CD4-positive, alpha-beta T cell treated with Interleukin-12 subunit alpha and Interleukin-12 subunit beta, for 1 hour (primary cell): ENCODE data around the gene LLGL2.
A peak's percentile ranks its signal among the peaks of the same experiment; 100 is the strongest.
"Not testable (repeated sequence)": the region's sequence is repeated elsewhere in the genome, so short reads cannot be mapped to it uniquely, and the experiment has no call there.

Experiments used
- DNase-seq: peaks from one replicate; pipeline ENCODE4 v3.0.0-alpha.2; 2020

LLGL2 gene, protein sequence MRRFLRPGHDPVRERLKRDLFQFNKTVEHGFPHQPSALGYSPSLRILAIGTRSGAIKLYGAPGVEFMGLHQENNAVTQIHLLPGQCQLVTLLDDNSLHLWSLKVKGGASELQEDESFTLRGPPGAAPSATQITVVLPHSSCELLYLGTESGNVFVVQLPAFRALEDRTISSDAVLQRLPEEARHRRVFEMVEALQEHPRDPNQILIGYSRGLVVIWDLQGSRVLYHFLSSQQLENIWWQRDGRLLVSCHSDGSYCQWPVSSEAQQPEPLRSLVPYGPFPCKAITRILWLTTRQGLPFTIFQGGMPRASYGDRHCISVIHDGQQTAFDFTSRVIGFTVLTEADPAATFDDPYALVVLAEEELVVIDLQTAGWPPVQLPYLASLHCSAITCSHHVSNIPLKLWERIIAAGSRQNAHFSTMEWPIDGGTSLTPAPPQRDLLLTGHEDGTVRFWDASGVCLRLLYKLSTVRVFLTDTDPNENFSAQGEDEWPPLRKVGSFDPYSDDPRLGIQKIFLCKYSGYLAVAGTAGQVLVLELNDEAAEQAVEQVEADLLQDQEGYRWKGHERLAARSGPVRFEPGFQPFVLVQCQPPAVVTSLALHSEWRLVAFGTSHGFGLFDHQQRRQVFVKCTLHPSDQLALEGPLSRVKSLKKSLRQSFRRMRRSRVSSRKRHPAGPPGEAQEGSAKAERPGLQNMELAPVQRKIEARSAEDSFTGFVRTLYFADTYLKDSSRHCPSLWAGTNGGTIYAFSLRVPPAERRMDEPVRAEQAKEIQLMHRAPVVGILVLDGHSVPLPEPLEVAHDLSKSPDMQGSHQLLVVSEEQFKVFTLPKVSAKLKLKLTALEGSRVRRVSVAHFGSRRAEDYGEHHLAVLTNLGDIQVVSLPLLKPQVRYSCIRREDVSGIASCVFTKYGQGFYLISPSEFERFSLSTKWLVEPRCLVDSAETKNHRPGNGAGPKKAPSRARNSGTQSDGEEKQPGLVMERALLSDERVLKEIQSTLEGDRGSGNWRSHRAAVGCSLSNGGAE

DNA sequence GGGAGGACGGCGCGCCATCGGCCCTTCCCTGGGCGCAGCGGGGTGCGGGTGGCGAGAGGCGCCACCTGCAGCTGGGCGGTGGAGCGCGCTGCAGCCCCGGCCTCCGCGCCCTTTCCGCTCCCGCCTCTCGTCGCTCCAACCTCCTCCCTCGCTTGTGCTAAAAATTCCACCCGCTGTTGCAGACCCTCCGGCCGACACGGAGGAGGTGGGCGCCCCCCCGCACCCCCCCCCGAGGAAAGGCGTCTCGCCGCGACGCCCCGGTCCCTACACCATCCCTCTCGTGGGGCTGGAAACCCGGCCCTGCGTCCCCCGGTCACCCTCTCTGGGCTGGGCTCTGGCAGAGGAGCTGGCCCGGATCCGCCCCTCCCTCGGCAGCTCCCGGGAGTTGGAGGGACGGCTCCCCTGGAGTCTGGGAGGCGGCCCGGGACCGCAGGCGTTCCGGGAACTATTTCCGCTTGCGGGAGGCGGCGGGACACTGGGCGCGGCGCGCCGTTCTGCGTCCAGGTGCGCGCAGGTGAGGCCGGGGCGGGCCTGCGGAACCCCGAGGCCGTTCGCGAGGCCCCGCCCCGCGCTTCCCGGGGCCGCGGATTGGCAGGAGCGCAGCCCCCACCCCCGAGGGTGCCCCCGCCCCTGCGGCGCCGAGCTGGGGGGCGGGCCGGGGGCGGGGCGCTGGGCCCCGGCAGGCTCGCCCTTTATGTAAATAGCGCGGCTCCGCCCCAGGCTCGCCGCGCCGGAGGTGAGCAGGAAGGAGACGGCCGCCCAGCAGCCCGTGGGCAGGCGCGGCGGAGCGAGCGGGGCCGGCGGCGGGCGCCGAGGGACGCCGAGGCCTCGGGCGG, at the start of gene LLGL2:
Gene LLGL2, plus strand, starts transcription at position 728 of the 836 bp plus-strand sequence. CDS start 17,730 bp downstream, outside the sequence.
- DNase-seq = peak; percentile 91

DNA sequence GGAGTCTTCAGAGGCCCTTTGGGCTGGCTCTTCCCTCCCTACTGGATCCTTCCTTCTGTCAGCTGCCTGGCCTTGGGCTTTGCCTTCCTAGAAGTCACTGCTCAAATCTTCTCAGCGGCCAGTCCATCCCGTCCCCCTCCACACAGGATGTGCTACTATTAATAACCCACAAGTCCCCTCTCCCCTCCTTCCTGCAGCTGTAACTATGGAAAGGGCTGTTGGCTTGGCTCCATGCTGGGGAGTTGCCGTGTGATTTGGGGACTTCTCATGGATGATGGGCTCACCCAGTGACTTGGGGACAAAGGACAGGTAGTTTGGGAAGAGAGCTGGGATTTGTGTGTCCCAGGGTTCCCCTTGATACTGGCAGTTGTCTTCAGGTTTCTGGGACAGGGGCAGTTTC, 49.6 kb upstream of the LLGL2 start:
- no peak for DNase-seq

DNA sequence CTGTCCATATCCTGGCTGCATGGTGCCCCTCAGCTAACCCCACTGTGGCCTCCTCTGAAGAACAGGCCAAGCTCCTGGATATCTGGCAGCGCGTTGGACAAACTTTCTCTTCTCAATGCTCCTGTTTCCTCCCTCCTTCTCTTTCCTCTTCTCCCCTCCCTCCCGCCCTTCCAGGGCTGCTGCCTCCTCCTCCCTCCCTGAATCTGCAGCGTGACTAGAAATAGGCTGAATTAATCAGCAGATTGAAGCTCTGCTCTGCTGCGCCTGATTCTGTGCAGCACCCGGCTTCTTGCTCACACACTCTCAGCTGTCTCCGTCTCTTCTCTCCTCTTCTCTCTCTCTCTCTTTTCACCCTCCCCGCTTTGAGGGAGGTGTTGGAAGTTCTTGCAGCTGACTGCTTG, 49.2 kb upstream of the LLGL2 start:
- DNase-seq = no peak

DNA sequence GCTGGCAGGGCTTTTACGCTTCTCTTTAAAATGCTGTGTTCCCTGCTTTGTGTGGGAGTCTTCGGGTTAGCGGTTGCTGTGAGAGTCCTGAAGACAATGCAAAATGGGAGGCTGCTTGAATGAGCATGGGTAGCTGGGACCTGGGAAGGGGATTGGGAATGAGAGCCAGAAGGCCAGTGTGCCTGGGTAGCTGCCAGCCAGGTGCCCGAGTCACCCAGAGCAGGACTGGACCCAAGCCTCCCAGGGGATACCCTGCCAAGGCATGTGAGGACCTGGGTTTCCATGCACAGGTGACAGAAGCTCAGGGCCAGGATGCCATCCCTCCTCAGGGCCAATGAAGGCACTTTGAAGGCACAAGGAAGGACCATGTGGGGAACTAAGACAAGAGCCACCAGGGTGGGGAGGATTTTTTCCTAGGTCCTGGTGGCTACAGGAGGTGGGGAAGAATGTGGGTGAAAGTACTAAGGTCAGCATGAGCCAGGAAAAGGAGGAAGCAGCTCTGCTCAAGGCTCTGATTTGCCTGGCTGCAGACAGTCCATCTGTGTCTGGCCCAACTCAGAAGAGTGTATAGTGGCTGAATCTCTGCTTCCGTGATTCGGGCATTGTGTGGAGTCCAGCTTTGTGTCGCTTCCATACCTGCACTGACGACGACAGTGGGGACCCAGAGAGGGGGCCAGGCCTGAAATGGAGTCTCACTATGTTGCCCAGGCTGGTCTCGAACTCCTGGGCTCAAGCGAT, 48.6 kb upstream of the LLGL2 start:
- no peak for DNase-seq

DNA sequence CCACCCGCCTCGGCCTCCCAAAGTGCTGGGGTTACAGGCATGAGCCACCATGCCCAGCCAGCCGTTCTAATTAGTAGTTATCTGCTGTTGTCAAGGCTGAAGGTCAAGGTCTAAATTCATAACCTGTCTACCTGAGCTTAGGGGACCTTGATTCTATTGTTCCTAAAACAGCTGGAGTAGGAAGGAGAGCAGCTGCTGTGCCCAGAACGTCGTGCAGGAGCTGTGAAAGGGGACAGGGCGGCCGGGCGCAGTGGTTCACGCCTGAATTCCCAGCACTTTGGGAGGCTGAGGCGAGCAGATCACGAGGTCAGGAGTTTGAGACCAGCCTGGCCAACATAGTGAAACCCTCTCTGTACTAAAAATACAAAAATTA, 48.0 kb upstream of the LLGL2 start:
- not testable (repeated sequence) for DNase-seq

DNA sequence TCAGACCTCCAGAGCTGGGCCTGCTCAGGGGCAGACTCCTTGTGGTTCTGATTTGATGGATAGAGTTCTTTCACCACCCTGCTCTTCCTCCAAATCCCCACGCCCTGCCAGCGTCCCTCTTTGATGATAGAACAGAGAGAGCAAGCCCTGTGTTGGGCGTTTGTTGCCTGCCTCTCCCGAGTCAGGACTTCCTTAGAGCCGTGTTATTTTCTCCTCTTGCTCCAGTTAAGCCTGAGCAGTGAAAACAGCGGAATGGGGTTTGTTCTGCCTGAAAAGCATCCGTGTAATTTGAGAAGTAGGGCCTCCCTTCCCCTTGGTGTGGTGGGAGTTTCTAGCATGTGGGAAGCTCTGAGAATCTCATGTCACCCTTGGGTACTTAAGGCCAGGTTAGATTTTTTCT, 47.0 kb upstream of the LLGL2 start:
- DNase-seq = no peak

DNA sequence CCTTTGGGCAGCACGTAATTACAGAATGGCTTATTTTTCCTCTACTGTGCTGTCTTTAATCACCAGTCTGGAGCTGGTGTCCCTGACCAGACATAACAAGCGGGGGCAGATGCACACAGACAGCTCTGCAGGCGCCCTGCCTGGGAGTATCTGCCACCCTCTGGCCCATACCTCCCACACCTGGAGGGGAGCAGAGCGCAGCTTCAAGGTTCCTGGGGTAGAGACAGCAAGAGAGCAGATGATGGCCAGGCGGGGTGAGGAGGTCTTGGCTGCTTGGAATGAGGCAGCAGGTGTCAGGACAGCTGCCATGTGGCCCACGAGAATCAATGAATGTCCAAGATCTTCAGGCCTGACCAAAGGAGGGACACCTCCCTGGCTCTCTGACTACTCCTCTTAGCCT, 45.2 kb upstream of the LLGL2 start:
- DNase-seq = no peak

DNA sequence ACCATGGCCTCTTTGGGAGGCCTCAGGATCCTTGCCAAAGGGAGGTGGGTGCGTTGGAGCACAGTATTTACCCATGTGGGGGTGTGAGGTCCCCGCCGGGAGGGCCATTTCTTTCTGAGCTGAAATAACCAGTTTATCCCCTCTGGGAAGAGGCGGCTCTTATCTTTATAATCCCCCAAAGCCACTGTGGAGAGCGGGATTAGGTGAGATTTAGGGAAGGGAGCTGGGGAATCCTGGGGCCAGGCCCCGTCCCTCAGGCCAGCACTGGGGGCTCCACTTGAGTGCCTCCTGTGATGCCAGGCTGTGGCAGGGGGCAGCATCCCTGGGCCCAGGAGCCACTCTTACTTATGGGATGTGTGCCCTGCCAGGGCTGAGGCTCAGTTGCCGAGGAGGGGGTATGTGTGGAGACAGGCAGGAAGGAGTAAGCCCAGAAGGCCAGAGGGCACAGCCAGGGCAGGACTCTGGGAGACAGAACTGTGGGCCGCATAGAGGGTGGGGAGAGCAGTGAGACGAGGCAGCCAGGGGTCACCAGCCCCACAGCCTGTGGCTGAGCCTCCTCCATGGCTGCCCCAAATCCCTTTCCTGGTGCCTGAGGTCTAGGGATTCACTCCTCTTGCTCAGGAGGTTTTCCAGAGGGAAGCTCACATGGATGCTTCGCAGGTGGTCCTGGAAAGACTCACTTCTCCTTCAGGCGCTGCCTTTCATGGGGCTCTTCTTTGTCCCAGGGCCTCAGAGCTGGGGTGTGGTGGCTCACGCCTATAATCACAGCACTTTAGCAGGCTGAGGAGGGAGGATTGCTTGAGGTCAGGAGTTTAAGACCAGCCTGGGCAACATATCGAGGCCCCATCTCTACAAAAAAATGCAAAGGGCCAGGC, 44.1 kb upstream of the LLGL2 start:
- no peak for DNase-seq

DNA sequence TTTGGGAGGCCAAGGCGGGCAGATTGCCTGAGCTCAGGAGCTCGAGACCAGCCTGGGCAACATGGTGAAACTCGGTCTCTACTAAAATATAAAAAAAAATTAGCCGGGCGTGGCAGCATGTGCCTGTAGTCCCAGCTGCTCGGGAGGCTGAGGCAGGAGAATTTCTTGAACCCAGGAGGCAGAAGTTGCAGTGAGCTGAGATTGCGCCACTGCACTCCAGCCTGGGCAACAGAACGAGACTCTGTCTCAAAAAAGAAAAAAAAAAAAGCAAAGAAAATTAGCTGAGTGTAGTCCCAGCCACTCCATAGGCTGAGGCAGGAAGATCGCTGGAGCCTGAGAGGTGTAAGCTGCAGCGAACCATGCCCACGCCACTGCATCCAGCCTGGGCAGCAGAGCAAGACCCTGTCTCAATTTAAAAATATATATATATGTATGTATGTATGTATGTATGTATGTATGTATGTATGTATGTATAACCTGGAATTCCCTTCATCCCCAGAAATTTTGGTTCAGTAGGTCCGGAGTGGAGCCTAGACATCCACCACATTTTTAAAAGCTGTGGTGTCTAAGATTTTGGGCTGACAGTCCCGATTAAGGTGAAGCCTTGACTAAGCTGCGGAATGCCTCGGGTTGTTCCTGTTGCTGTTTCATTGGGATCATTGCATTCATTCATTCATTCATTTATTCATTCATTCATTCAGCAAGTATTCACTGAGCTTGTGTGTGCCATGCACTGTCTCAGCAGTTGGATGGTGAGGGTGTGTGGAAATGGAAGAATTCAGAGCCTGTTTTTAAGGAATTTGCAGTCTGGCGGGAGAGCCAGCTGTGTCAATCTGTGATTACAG, 43.2 kb upstream of the LLGL2 start:
- DNase-seq = no peak

DNA sequence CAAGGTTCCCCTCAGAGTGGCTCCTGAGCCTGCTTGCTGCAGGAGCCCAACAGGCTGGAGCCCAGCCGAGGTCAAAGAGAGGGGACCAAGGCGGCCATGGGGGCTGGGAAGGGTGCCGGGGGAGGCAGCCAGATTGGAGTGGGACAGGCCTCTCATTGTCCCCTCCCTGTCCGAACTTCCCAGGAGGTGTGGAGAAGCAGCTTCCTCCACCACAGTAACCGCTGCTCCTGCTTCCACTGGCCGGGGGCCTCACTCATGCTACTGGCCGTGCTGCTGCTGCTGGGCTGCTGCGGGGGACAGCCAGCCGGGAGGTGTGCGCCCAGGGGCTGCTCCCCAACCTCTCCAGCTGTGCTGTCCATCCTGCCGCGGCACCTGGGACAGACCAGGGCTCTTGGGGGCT, 39.8 kb upstream of the LLGL2 start:
- DNase-seq = no peak

DNA sequence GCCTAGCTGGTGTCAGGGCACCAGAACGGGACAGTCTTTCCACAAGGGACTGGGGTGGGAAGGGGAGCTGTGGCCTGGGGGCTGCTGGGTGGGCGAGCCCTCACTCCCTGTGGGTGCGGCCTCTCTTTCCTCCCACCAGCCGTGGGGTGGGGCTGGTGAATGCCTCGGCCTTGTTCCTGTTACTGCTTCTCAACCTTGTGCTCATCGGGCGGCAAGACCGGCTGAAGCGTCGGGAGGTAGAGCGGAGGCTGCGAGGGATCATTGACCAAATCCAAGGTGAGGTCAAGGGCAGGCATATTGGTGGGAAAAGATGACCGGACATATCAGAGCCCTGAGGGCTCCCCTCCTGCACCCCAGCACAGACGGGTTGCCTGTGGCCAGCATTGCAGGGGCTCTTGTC, 39.3 kb upstream of the LLGL2 start:
- DNase-seq = no peak

DNA sequence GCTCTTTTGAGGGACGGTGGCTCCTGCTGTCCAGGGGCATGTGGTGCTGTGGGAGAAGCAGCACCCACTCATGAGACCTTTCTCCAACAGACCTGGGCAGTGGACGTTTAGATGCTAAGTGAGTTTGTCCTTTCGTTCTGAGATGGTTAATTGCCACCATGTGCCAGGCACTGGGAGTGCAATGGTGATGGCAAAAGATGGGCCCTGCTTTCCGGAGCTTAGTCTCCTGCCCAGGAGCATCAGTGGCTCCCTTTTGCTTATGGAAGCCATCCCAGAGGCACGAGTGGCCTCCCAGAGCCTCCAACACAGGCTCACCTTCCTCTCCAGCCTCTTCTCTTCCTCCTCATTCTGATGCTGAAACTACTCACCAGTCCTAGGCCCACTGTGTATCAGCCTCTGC, 38.5 kb upstream of the LLGL2 start:
- no peak for DNase-seq

DNA sequence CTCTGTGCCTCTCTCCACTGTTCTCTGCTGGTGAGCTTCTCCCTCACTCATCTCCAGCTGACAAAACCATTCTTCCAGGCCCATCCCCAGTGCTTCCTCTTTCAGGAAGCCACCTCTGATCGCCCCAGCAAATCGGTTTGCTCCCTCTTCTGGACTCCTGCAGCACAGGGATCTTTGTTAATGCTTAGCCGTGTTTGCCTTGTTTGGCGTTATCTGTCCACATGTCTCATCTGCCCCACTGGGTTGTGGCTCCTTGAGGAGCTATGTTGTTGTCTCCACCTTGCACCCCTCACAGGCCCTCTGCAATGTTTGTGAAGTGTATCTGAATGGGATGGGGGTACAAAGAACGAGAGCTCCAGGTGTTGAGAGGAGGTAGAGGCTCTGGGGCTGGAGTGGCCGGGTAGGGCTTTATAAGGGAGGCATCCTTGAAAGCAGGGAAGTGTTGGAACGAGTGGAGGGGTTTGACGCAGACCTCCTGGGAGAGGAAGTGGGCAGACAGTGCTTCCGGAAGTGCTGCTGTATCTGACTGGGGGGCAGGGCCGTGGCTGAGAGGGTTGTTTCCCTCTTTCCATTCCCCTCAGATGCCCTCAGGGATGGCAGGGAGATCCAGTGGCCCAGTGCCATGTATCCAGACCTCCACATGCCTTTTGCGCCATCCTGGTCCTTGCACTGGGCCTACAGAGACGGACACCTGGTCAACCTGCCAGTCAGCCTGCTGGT, 38.0 kb upstream of the LLGL2 start:
- peak; percentile 55 for DNase-seq

DNA sequence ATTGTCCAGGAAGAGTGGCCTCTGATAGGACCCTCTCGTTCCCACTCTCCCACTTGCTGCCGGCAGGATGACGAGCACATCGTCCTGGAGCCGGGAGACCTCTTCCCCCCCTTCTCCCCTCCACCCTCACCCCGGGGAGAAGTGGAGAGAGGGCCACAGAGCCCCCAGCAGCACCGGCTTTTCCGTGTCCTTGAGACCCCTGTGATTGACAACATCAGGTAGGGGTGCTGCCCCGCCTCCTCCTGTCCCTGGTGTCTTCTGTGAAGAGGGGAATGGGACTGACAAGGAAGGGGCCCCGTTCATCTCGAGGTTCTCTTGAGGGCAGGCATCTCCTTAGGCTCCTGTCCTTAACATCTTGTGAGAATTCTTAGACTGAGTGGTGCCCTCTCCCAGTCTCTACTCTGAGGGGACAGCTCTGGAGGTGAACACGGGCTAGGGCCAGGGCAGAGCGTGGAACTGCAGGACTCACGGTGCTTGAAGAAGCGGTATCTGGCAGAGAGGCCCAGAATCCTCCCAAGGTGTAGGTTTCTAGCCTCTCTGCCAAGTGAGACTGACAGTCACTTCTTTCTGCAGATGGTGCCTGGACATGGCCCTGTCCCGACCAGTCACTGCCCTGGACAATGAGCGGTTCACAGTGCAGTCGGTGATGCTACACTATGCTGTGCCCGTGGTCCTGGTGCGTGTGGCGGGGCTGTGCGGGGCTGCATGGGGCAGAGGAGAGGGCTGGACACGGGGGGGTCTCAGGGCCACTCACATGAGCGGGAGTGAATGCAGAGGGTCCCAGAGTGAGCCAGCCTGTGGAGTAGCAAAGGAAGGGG, 36.6 kb upstream of the LLGL2 start:
- no peak for DNase-seq

DNA sequence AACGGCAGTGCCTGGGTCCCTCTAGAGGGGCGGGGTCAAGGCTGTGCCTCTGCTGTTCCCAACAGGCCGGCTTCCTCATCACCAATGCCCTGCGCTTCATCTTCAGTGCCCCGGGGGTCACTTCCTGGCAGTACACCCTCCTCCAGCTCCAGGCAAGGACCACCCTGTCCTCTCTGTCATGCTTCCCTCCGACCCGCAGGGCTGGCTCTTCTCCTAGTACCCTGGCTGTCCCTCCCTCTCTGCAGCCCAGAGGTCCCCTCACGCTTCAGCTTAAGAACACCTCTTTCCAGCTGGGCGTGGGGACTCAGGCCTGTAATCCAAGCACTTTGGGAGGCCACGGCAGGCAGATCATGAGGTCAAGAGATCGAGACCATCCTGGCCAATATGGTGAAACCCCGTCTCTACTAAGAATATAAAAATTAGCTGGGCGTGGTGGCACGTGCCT, 36.0 kb upstream of the LLGL2 start:
- no peak for DNase-seq

DNA sequence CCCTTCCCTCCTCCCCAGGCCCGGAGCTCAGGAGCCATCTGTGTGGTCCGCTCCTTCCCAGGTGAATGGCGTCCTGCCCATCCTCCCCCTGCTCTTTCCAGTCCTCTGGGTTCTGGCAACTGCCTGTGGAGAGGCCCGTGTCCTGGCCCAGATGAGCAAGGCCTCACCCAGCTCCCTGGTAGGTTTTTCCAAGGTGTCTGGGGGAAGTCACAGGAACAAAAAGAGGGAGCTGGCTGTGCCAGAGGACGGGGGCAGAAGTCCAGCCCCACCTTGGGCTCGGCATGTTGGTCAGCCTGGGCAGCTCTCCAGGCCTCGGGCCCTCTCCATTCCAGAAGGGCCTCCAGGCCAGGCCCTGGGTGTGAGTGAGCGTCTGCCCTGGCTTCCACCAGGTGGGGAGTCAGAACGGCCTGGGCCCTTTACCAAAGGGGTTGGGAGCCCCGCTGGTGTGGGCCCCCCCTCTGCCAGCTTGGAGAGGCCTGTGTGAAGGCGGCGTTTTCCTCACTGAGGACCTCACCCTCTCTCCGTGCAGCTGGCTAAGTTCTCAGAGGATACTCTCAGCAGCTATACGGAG, 35.2 kb upstream of the LLGL2 start:
- no peak for DNase-seq

DNA sequence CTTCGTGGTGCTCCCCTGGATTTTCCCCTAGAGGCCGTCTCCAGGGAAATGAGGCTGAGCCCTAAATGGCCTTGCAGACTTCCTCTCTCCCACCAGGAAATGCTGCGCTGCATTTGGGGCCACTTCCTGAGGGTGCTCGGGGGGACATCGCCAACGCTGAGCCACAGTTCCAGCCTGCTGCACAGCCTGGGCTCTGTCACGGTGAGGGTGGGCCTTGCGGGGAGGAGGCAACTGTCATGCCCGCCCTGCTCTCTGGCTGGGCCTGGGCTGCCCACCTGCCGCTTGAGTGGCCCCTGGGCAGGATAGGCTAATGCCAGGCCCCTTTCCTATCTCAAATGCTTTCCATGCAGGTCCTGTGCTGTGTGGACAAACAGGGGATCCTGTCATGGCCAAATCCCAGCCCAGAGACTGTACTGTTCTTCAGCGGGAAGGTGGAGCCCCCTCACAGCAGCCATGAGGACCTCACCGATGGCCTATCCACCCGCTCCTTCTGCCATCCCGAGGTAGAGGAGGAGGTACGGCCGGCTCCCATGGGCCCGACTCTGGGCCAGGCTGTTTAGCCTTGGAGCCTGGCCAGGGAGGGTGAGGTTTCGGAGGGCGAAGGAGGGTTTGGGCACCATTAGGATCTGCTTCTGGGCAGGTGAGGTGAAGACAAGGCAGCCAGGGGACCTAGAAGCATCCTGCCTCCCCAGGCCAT, 34.4 kb upstream of the LLGL2 start:
- no peak for DNase-seq
